ENCODE measurements around the gene IKZF2.

IKZF2 gene

GRCh38 chr2:212991120-212991519, 160.3 kb downstream of the IKZF2 start:
- no peak for DNase-seq

GRCh38 chr2:212990697-212991096, 160.7 kb downstream of the IKZF2 start:
- no peak for DNase-seq

- DNase-seq = no peak
These were observed 163.9 kb downstream of the IKZF2 start for GRCh38 chr2:212987492-212987891.

DNA sequence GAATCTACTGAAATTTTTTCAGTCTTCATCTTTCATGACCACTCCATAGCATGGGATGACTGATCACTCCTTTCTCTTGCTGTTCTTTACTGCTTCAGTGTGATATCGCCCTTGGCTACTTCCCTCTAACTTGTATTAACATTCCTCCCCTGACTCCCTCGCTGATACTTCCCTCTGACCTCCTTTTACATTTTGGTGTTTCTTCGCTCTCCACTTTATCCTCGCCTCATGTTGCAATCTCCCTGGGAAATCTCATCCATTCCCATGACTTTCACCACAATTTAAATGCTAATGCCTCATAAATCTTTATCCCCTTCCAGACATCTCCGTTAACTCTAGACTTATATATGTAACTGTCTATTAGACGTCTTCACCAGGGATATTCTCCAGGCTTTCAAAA, 167.3 kb downstream of the IKZF2 start:
- DNase-seq = no peak

- DNase-seq = no peak
These were observed 171.6 kb downstream of the IKZF2 start for GRCh38 chr2:212979799-212980198.

DNA sequence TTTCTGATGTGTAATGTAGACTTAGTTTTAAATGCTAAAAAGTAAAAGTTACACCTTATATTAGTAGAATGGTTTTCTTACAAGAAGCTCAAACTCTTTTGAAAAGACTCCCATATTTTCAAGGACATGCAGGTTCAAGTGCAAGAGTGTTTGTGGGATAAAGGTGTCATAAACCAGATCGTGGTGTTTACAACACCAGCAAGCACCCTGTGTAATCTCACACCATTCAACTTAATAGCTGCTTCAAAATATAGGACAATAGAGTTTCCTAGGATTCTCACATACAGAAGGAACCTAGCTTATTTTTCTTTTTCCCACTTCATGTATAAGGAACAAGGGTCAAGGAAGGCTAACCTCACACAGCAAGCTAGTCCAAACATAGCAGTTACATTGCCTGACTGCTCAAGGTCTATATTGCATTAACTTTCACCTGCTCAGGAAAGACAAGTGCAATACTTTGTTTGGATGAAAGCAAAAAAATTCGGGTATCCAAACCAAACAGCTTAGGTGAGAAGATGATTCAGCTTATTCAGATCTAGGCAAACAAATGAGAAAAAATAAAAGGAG, 172.3 kb downstream of the IKZF2 start:
- DNase-seq = no peak

DNA sequence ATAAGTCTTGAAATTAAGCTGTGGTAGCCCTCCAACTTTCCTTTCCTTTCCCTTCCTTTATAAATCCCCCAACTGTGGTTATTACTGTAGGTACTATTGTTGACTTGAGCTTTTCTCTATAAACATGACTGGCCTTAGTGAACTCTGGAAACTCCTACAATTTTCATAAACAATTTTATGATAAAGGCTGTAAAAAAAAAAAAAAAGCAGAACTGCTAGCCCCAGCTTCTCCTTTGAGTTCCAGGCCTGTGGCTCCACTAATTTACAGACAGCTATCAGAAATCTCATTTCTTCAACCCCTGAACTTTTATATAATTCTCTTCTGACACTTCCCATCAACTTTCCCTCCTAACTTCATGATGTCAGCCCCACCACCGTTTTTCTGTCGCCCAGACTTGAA, 174.3 kb downstream of the IKZF2 start:
- DNase-seq = no peak

DNA sequence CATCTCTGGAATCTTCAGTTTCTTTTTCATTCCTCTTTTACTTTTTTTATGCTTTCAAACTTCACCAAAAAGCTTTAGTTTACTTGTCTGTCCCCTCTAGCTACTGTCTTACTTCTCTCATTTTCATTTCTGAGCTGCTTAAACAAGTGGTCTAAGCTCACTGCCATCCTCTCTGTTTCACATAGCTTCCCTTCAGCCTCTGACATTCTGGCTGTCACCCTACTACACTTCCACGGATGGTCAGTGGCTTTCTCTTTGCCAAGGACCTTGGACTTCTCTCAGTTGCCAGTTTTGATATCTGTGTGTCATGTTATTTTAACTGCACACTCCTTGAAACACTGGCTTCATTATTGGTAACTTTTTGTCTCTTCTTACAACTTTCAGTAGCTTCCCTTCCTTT, 176.1 kb downstream of the IKZF2 start:
- DNase-seq = no peak

GRCh38 chr2:212974692-212975091, 176.7 kb downstream of the IKZF2 start:
- no peak for DNase-seq

GRCh38 chr2:212973347-212973746, 178.1 kb downstream of the IKZF2 start:
- no peak for DNase-seq

DNA sequence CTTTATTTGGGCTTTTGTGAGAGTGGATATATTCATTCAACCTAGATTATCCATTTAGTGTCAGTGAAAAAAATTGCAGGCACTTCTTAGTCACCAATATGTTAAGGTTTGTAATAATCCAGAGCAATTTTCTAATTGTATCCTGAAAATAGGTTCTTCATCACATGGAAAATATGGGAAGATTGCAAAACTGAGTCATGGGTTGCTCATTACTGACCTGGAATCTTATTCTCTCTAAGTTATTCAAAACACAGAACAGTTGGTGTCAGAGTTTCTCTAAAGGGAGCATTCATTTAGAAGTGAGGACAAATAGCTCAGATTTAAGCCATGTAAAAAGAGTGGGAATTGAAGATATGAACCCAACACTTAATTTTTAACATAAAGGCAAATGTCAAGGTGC, 181.3 kb downstream of the IKZF2 start:
- DNase-seq = no peak

DNA sequence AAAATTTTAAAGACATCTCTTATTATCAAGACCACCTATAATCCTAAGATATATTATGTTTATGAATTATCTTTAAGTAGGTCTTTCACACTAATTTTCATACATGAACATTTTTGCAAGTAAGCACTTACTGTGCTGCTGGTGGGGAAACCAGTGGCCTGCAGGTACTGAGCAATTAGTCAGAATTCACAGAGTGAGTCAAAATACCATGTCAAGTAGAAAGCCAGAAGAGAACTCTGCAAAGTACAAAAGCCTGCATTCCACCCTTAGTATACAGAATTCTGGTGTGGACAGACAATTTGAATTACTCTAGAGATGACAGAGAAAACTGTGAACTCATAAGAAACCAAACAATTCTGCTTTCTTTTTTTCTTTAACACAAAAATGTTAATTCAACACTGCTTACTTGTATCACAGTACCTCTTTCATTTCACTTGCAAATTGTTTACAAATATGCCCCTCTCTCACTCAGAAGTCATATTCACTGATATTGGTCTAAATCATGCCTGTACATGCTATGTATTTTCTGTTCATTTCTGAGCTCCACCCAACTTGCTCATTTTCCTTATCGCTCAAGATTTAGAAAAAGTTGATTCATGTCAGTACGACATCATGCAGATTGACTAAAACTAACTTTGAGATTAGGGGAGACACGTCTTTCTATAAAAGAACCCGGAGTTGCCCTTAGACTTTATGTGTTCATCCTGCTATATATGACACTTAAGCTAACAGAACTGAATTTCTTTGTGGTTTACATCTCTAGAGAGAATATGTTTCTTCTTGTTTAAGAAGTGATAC, 182.9 kb downstream of the IKZF2 start:
- DNase-seq = no peak

DNA sequence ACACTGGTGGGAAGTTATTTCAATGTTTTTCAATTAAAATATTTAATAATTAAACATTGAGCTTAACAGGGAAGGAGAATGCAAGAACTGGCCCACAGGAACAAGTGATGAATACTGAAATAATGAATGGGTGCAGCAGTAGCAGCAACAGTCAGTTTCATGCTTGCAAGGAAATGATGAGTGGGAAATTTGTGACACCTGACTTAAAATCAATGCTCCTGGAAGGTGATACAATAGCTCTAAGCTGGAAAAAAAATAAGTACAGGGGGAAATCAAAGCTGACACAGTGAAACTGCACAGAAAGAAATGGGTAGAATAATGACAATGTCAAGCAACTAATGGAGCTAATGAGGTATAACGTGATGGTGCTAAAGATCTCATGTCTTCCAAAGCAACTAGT, 184.5 kb downstream of the IKZF2 start:
- no peak for DNase-seq

GRCh38 chr2:212962691-212963090, 188.7 kb downstream of the IKZF2 start:
- DNase-seq = no peak

- no peak for DNase-seq
These were observed 190.2 kb downstream of the IKZF2 start for GRCh38 chr2:212961255-212961654.

DNA sequence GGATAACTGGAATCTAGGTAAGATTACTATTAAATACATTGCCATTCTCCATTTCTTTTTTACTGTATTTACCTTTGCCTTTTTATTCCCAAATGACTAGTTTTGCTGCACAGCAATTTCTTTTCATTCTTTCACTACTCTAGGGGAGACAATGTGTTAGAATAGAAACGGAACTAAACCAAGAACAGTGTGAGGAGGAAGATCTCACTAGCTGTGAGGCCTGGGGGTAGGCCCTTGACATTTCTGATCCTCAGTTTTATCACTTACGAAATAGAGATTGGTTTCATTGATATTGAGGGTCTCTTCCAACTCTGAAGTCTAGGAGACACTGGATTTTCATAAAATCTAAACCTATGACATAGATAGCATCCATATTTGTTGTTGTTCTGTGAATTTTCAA, 191.1 kb downstream of the IKZF2 start:
- DNase-seq = no peak

DNA sequence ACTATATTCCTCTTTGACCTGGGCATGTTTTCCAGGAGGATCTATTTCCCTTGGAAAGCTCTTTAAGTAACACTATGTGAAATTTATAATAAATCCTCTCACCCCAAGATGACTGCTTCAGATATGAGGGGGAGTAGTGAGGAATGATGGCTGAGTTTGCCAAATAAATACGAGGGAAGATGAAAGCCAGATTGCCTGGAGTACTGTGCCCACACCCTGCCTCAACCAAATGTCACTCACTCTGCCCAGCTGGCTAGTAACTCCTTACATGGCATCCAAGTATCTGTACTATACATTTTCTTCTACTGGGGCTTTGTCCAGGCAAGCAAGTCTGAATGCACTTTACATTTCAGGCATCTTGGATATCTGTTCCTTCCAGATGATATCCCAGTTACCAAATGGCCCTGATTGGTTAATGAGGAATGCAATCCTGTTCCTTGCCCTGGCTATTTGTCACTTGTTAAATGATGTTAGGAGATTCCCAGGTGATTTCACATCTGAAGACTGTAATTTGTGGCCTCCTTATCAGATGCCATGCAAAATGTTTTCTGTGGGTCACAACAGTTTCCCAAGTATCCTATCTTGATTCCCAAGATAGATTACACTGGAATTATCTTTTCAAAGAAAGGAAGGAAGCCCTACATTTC, 191.8 kb downstream of the IKZF2 start:
- DNase-seq = no peak

DNA sequence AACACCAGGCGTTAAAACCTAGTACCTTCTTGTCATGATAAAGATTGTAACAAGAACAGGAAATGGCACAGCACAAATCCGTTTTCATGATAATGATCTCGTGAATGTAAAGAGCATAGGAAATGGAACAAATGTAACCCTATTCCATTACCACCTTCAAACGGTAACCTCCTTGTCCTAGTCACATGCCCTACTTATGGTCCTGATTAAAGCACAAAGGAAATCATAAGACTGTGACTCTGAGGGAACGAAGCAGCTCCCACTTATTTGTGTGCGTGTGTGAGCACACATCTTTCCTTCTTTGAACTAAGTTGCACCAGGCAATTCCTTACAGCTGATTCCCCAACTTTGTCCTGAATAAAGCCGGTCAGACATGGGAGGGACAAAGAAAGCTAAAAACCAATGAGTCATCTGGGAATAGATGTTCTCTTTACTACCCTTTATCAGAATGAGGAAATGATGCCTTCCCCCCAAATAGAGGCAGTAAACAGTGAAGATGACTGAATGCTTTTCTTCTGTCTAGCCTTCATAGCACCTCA, 192.6 kb downstream of the IKZF2 start:
- DNase-seq = no peak

DNA sequence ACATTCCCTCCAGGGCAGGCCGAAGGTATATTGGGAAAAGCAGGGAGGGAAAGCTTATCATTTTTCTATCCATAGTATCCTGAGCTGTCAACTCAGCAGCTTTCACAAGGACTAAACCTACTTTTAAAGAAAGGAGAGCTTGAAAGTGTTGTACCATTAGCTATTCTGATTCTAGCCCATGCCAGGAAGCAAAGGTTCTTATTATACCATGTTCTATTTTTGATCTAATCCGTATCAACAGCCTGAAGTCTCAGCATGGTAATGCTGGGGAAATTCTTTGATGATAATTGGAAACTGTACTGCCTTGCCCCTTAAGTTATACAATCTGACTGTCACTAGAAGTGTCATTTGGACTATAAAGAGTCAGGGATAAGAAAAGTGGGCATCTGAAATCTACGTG, 193.3 kb downstream of the IKZF2 start:
- no peak for DNase-seq

DNA sequence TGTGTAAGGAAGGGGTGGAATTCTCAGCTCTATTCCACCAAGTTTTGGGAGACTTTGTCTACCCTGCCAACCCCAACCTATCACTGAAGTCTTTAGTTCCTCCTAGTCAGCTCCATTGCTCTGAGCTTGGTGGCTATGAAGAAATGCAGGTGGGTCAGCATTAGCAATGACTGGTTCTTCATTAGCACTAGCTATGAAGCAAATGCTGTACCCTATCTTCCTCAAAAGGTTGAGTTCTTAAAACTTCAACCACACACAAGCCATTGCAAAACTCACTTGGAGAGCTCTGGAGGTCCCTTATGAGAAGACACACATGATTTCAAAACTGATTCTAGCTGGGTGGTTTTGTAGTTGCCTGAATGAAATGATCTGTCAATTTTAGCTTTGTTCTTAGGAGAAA, 193.8 kb downstream of the IKZF2 start:
- DNase-seq = no peak

GRCh38 chr2:212956665-212957607, 194.5 kb downstream of the IKZF2 start:
- DNase-seq = no peak

GRCh38 chr2:212953170-212953920, 198.1 kb downstream of the IKZF2 start:
- no peak for DNase-seq
